H9 (cell line): ENCODE results near the gene C17orf58. TPM values are rescaled to one million over a fixed set of nuclear protein-coding genes. Genes with fewer than 3 reads are reported as not detected.

Experiments
- DNase-seq: peaks from one replicate; pipeline ENCODE4 v3.0.0-alpha.2; 2017
- H2AFZ ChIP-seq: one replicate; pipeline ENCODE4 v1.6.1; 2013; ENCODE audit warnings: mild to moderate bottlenecking, low read length, control low read depth, moderate library complexity
- H2AK5ac ChIP-seq: 2 replicates; pipeline ENCODE4 v1.6.1; 2013; ENCODE audit warnings: low read length, control low read depth, mixed read lengths; ENCODE audit not compliant: insufficient read length
- H2BK120ac ChIP-seq: one replicate; pipeline ENCODE4 v1.6.1; 2013; ENCODE audit warnings: low read depth, mild to moderate bottlenecking, low read length, control low read depth, inconsistent platforms; ENCODE audit not compliant: poor library complexity, severe bottlenecking
- H2BK12ac ChIP-seq: 2 replicates; pipeline ENCODE4 v1.6.1; 2013; ENCODE audit warnings: low read length, control low read depth, mixed read lengths, low read depth; ENCODE audit not compliant: insufficient read length
- H2BK15ac ChIP-seq: 2 replicates; pipeline ENCODE4 v1.6.1; 2013; ENCODE audit warnings: low read depth, low read length, control low read depth
- H2BK20ac ChIP-seq: one replicate; pipeline ENCODE4 v1.6.1; 2013; ENCODE audit warnings: low read depth, mild to moderate bottlenecking, low read length, control low read depth, inconsistent platforms; ENCODE audit not compliant: poor library complexity, severe bottlenecking
- H2BK5ac ChIP-seq: 2 replicates; pipeline ENCODE4 v1.6.1; 2013; ENCODE audit warnings: low read length, control low read depth, mixed read lengths; ENCODE audit not compliant: insufficient read length
- H3K14ac ChIP-seq: 2 replicates; pipeline ENCODE4 v1.6.1; 2013; ENCODE audit warnings: low read length, control low read depth; ENCODE audit not compliant: insufficient read depth
- H3K18ac ChIP-seq: 2 replicates; pipeline ENCODE4 v1.6.1; 2013; ENCODE audit warnings: low read depth, mild to moderate bottlenecking, mixed read lengths, low read length, control low read depth; ENCODE audit not compliant: insufficient read length
- H3K23ac ChIP-seq: 2 replicates; pipeline ENCODE4 v1.6.1; 2013; ENCODE audit warnings: low read length, control low read depth, mixed read lengths, low read depth; ENCODE audit not compliant: insufficient read length
- H3K23me2 ChIP-seq: 2 replicates; pipeline ENCODE4 v1.6.1; 2013; ENCODE audit warnings: low read depth, mild to moderate bottlenecking, mixed read lengths, low read length, control low read depth; ENCODE audit not compliant: insufficient read length, poor library complexity, severe bottlenecking
- H3K27ac ChIP-seq: 2 replicates; pipeline ENCODE4 v1.5.1; 2013; ENCODE audit warnings: low read length, control low read depth, mixed read lengths, low read depth; ENCODE audit not compliant: insufficient read length
- H3K27me3 ChIP-seq: 2 replicates; pipeline ENCODE4 v1.6.1; 2013; ENCODE audit warnings: low read length, control low read depth, inconsistent platforms; ENCODE audit not compliant: insufficient read depth
- H3K4ac ChIP-seq: 2 replicates; pipeline ENCODE4 v1.6.1; 2013; ENCODE audit warnings: low read depth, mild to moderate bottlenecking, control low read depth, inconsistent platforms, low read length, moderate library complexity
- H3K4me1 ChIP-seq: 2 replicates; pipeline ENCODE4 v1.6.1; 2013; ENCODE audit warnings: low read length, control low read depth, inconsistent platforms; ENCODE audit not compliant: insufficient read depth
- H3K4me2 ChIP-seq: 2 replicates; pipeline ENCODE4 v1.6.1; 2013; ENCODE audit warnings: low read length, control low read depth, mixed read lengths; ENCODE audit not compliant: insufficient read length, insufficient read depth
- H3K56ac ChIP-seq: 2 replicates; pipeline ENCODE4 v1.6.1; 2013; ENCODE audit warnings: low read depth, mild to moderate bottlenecking, mixed read lengths, low read length, control low read depth; ENCODE audit not compliant: insufficient read length
- H3K79me1 ChIP-seq: 2 replicates; pipeline ENCODE4 v1.6.1; 2013; ENCODE audit warnings: low read depth, mild to moderate bottlenecking, moderate library complexity, low read length, control low read depth, inconsistent platforms; ENCODE audit not compliant: insufficient read depth, poor library complexity, severe bottlenecking
- H3K79me2 ChIP-seq: 2 replicates; pipeline ENCODE4 v1.6.1; 2013; ENCODE audit warnings: low read length, control low read depth, inconsistent platforms; ENCODE audit not compliant: insufficient read depth
- H3K9ac ChIP-seq: 2 replicates; pipeline ENCODE4 v1.6.1; 2013; ENCODE audit warnings: low read length, control low read depth, mixed read lengths; ENCODE audit not compliant: insufficient read length; ENCODE audit errors: extremely low read depth
- H3K9me3 ChIP-seq: one replicate; pipeline ENCODE4 v1.6.1; 2013; ENCODE audit warnings: low read depth, low read length, inconsistent platforms; ENCODE audit not compliant: control insufficient read depth
- H3T11ph ChIP-seq: one replicate; pipeline ENCODE4 v1.6.1; 2013; ENCODE audit warnings: mild to moderate bottlenecking, low read length, control low read depth, inconsistent platforms
- H4K20me1 ChIP-seq: one replicate; pipeline ENCODE4 v1.6.1; 2013; ENCODE audit not compliant: control insufficient read depth, insufficient read length, insufficient read depth
- H4K5ac ChIP-seq: 2 replicates; pipeline ENCODE4 v1.6.1; 2013; ENCODE audit warnings: low read depth, mild to moderate bottlenecking, mixed read lengths, low read length, control low read depth; ENCODE audit not compliant: insufficient read length
- H4K8ac ChIP-seq: replicated peaks from 2 replicates; pipeline ENCODE4 v1.6.1; 2013; ENCODE audit warnings: low read length, control low read depth, mixed read lengths, low read depth; ENCODE audit not compliant: insufficient read length
- H4K91ac ChIP-seq: 2 replicates; pipeline ENCODE4 v1.6.1; 2013; ENCODE audit warnings: low read depth, mild to moderate bottlenecking, moderate library complexity, mixed read lengths, low read length, control low read depth; ENCODE audit not compliant: insufficient read length
- H3K27ac Mint-ChIP-seq, 3 experiments: 2 replicates in 2 of 3; 3 replicates in 1 of 3; pipeline ENCODE4 v1.8.0; 2020 to 2021; ENCODE audit warnings: mixed read lengths in 3 of 3, mild to moderate bottlenecking in 1 of 3, moderate library complexity in 1 of 3
- H3K27me3 Mint-ChIP-seq: 2 replicates; pipeline ENCODE4 v1.8.0; 2021; ENCODE audit warnings: low read depth, mild to moderate bottlenecking, moderate library complexity, mixed read lengths
- H3K36me3 Mint-ChIP-seq, 3 experiments: 2 replicates in 2 of 3; 3 replicates in 1 of 3; pipeline ENCODE4 v1.8.0; 2020 to 2021; ENCODE audit warnings: low read depth in 3 of 3, mixed read lengths in 3 of 3; ENCODE audit not compliant: insufficient read depth in 1 of 3
- H3K4me1 Mint-ChIP-seq, 2 experiments: 2 replicates each; pipeline ENCODE4 v1.8.0; 2020; ENCODE audit warnings: mixed read lengths in 2 of 2
- H3K4me3 Mint-ChIP-seq, 2 experiments: 2 replicates in 1 of 2; 3 replicates in 1 of 2; pipeline ENCODE4 v1.8.0; 2020 to 2021; ENCODE audit warnings: mild to moderate bottlenecking in 2 of 2, mixed read lengths in 2 of 2, moderate library complexity in 1 of 2
- H3K9me3 Mint-ChIP-seq, 2 experiments: 2 replicates in 1 of 2; 3 replicates in 1 of 2; pipeline ENCODE4 v1.8.0; 2020; ENCODE audit warnings: mild to moderate bottlenecking in 2 of 2, mixed read lengths in 2 of 2, moderate library complexity in 1 of 2
- CTCF ChIP-seq: fragments of 200-600 bp; sonication (generic); conservative IDR thresholded peaks from 3 replicates; pipeline ENCODE4 v1.8.0; 2021; ENCODE audit warnings: antibody characterized with exemption, mild to moderate bottlenecking
- WGBS: extraction: QIAGEN DNeasy Blood & Tissue Kit; methylation state at CpG from one replicate; pipeline ENCODE4 v1.1.7; 2013; ENCODE audit warnings: missing lambda C conversion rate, low lambda C conversion rate, mixed read lengths; ENCODE audit not compliant: insufficient read length; ENCODE audit errors: extremely low coverage; 5-methylcytosine and 5-hydroxymethylcytosine counted together
- total RNA-seq: library from RNA; stranded (reverse); gene quantifications from 2 replicates; pipeline ENCODE4 v1.2.1, GENCODE V29; 2021

C17orf58 gene
- total RNA-seq, 1 experiment from 2014 or later = 12.3 TPM

- no CpG with 5 or more reads among the region's 1 CpG for WGBS
- H3K79me2 ChIP-seq = peaks cover 18% of the 10 kb centered on the region
- Mint-ChIP-seq H3K9me3 (peaks cover 0 to 3% of the 10 kb centered on the region in 2 experiments; a peak in 1 of 5 replicates), H3K27ac (peak overlapping the region; percentile 14 to 99 (median 92); a peak in 5 of 7 replicates), H3K4me1 (peaks cover 35 to 46% of the 10 kb centered on the region in 2 experiments), H3K36me3 (peaks cover 34 to 36% (median 35%) of the 10 kb centered on the region in 3 experiments), H3K4me3 (peak overlapping the region; percentile 62 to 97; a peak in 4 of 5 replicates), H3K27me3 (no peaks in the 10 kb centered on the region)
- no peak overlapping the region for H3K4ac ChIP-seq
- peaks cover 2% of the 10 kb centered on the region; the same call in 1 of the 2 replicates for H3K4me1 ChIP-seq
- H3K14ac ChIP-seq = no peak overlapping the region
- no peak overlapping the region for H2AFZ ChIP-seq
- no peak overlapping the region for H2BK20ac ChIP-seq
- no peaks in the 10 kb centered on the region for H3K27me3 ChIP-seq
- no peak overlapping the region for H4K91ac ChIP-seq
- H3K23me2 ChIP-seq = no peaks in the 10 kb centered on the region
- H3K79me1 ChIP-seq = no peaks in the 10 kb centered on the region
- peak overlapping the region; percentile 26 for H3K4me2 ChIP-seq
- H2AK5ac ChIP-seq = no peak overlapping the region
- no peak overlapping the region for H4K8ac ChIP-seq
- no peak overlapping the region for H4K5ac ChIP-seq
- DNase-seq = no peak
- no peak overlapping the region for H2BK15ac ChIP-seq
- no peak overlapping the region for H3K23ac ChIP-seq
- no peaks in the 10 kb centered on the region for H3K9me3 ChIP-seq
- H3K18ac ChIP-seq = no peak overlapping the region
- no peak for TF ChIP-seq CTCF
- H3K9ac ChIP-seq = peak overlapping the region; percentile 9
- H2BK5ac ChIP-seq = no peak overlapping the region
- no peak overlapping the region for H3T11ph ChIP-seq
- H2BK12ac ChIP-seq = no peak overlapping the region
- H3K56ac ChIP-seq = no peak overlapping the region
- peak overlapping the region; percentile 89 for H3K27ac ChIP-seq
- H4K20me1 ChIP-seq = no peaks in the 10 kb centered on the region
- H2BK120ac ChIP-seq = no peak overlapping the region
These were observed 38.1 kb upstream of the C17orf58 start for GRCh38 chr17:68034452-68034776.
